ENCODE results near the gene SP140.

SP140 gene
- 74.3 to 138 (median 94.2) reads per million in 9 experiments for total RNA-seq

GRCh38 chr2:230225486-230225885 lies at the start of gene SP140:
Gene SP140 (plus strand): TSS chr2:230225736. CDS start chr2:230225845, 109 bp downstream.
- DNase-seq (peak; percentile 74 to 78 (median 76)), ATAC-seq (replicated peaks) (peak; percentile 92)
- peaks cover 14% of the 10 kb centered on the region for H3K36me3 Mint-ChIP-seq (ENCODE audit: insufficient read depth)
- no peaks in the 10 kb centered on the region for H3K27me3 Mint-ChIP-seq
- peak within 1 kb of the TSS; percentile 83 to 90 for H3K4me3 Mint-ChIP-seq
- peaks cover 37 to 59% of the 10 kb centered on the region in 2 donors for H3K4me1 Mint-ChIP-seq (ENCODE audit: low read depth in 2 of 2)
- peak within 1 kb of the TSS; percentile 97 to 98 for H3K27ac Mint-ChIP-seq
- H3K9me3 Mint-ChIP-seq = peaks cover under 1 to 3% of the 10 kb centered on the region in 2 donors

DNA sequence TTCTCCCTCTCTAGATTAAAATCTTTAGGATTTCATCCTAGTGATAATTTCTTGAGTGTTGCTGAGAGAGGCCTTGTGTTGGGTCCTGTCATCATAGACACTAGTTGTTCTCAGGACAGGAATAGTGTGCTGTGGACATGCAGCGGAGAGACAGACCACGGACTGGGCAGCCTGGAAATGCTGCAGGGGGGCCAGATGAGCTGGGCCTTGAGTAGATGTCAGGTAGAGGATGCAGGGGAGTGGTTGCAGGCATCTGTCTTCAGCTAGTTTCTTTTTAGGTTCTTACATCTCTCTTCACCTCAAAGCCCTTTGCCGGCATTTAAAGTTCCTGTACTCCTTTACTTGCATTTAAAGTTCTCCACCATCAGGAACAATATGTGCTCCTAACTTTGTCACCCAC lies 48.5 kb upstream of the SP140 start:
- DNase-seq (no peak), ATAC-seq (replicated peaks) (no peak)
- Mint-ChIP-seq H3K27me3 (no peaks in the 10 kb centered on the region), H3K27ac (peak overlapping the region in 1 of 2 donors; percentile 42), H3K4me1 (ENCODE audit: low read depth in 2 of 2) (peaks cover 0 to 5% of the 10 kb centered on the region in 2 donors), H3K9me3 (peaks cover 0 to 1% of the 10 kb centered on the region in 2 donors), H3K4me3 (no peak overlapping the region), H3K36me3 (ENCODE audit: insufficient read depth) (peaks cover 59% of the 10 kb centered on the region)

- H3K4me1 Mint-ChIP-seq (ENCODE audit: low read depth in 2 of 2) = peaks cover 0 to 13% of the 10 kb centered on the region in 2 donors
- ATAC-seq (replicated peaks) (no peak), DNase-seq (no peak)
- H3K9me3 Mint-ChIP-seq = peaks cover 0 to 2% of the 10 kb centered on the region in 2 donors
- no peak overlapping the region for H3K4me3 Mint-ChIP-seq
- peak overlapping the region; percentile 66 to 74 for H3K27ac Mint-ChIP-seq
- H3K36me3 Mint-ChIP-seq (ENCODE audit: insufficient read depth) = peaks cover 67% of the 10 kb centered on the region
- H3K27me3 Mint-ChIP-seq = no peaks in the 10 kb centered on the region
Measured at GRCh38 chr2:230178546-230179485, 46.7 kb upstream of the SP140 start.

DNA sequence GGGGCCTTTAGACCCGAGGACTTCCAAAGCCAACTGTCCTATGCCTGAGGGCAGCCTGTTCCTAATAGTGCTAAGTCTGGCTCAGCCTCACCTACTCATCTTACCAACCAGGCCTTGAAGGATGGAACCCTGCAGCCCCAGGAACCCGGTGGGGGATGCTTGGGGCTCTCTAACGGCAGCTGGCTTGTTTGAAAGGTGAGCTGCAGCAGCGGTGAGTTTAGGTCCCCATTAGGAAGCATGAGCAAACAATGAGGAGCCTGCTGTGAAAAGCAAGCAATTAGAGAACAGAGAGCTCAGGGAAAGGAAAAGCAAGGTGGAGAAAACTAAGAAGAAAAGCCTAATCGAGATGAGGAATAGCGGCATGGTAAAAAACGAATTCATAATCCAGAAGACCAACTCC lies 45.6 kb upstream of the SP140 start:
- Mint-ChIP-seq H3K27me3 (no peaks in the 10 kb centered on the region), H3K4me1 (ENCODE audit: low read depth in 2 of 2) (peaks cover 0 to 15% of the 10 kb centered on the region in 2 donors), H3K27ac (peak overlapping the region; percentile 29 to 74), H3K36me3 (ENCODE audit: insufficient read depth) (peaks cover 67% of the 10 kb centered on the region), H3K4me3 (no peak overlapping the region), H3K9me3 (peaks cover 0 to 2% of the 10 kb centered on the region in 2 donors)
- no peak for ATAC-seq (replicated peaks)
- DNase-seq = no peak

DNA sequence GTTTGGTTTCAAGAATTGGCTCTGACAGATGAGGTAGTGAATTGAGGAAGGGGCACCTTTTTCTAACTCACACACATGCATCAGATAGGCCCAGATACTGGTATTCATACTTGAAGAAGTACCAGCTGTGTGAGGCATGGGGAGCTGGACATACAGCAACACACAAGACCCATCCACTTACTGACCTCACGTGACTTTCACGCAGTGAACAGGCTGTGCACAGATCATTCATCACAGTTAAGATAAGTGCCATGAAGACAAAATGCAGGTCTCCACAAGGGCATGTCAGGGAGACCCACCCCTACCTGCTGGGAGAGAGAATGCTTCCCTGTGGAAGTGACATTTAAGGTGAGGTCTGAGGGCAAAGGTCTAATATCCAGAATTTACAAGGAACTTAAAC lies 44.3 kb upstream of the SP140 start:
- H3K4me3 Mint-ChIP-seq = no peak overlapping the region
- DNase-seq = no peak
- no peaks in the 10 kb centered on the region for H3K27me3 Mint-ChIP-seq
- peaks cover 0 to 25% of the 10 kb centered on the region in 2 donors for H3K4me1 Mint-ChIP-seq (ENCODE audit: low read depth in 2 of 2)
- peaks cover 0 to 2% of the 10 kb centered on the region in 2 donors for H3K9me3 Mint-ChIP-seq
- peaks cover 64% of the 10 kb centered on the region for H3K36me3 Mint-ChIP-seq (ENCODE audit: insufficient read depth)
- no peak for ATAC-seq (replicated peaks)
- H3K27ac Mint-ChIP-seq = peak overlapping the region; percentile 18 to 42

DNA sequence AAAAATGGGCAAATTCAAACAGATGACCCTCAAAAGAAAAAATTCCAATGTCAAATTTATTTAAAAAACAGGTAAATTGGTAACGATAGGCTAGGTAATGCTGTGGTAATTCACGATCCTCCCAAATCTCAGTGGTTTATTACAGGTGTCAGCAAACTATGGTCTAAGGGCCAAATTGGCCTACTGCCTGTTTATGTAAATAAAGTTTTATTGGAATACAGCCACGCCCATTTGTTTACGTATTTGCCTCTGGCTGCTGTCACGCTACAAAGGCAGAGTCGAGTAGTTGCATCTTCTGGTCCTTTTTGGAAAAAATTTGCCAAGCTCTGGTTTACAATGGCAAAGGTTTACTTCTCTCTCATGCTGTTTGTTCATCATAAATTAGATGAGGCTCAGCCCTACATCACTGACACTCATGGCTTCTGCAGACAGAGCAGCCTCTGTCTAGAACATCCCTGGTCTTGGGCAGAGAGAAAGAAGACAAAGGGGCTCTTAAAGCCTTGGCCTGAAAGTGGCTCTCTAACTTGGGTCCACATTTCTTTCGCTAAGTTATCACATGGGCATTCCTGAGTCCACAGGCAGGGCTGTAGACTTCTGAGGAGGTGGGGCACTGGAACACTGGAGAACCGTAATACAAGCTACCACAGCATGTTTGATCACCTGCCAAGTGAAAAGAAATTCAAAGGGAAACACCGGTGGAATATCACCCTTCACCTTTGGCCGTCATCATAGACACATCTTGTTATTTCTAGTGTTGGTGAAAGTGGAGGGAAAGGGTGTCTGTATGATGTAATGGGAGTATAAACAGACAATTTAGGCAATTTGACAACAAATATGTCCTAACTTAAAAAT lies 40.6 kb upstream of the SP140 start:
- ATAC-seq (replicated peaks) (no peak), DNase-seq (no peak)
- Mint-ChIP-seq H3K4me1 (ENCODE audit: low read depth in 2 of 2) (peaks cover 0 to 22% of the 10 kb centered on the region in 2 donors), H3K27ac (peak overlapping the region; percentile 47 to 49), H3K36me3 (ENCODE audit: insufficient read depth) (peaks cover 38% of the 10 kb centered on the region), H3K4me3 (no peak overlapping the region), H3K9me3 (peaks cover 0 to 2% of the 10 kb centered on the region in 2 donors), H3K27me3 (no peaks in the 10 kb centered on the region)

- peak overlapping the region in 1 of 2 donors; percentile 2 for H3K4me3 Mint-ChIP-seq
- no peaks in the 10 kb centered on the region for H3K9me3 Mint-ChIP-seq
- peak in 1 of 3 experiments; percentile 17 for DNase-seq
- peaks cover 54% of the 10 kb centered on the region for H3K36me3 Mint-ChIP-seq (ENCODE audit: insufficient read depth)
- H3K27me3 Mint-ChIP-seq = no peaks in the 10 kb centered on the region
- H3K4me1 Mint-ChIP-seq (ENCODE audit: low read depth in 2 of 2) = peaks cover 11 to 29% of the 10 kb centered on the region in 2 donors
- peak; percentile 31 for ATAC-seq (replicated peaks)
- H3K27ac Mint-ChIP-seq = peak overlapping the region; percentile 7 to 69
Measured at GRCh38 chr2:230202430-230203109, 23.0 kb upstream of the SP140 start.

GRCh38 chr2:230203110-230203676 lies 22.3 kb upstream of the SP140 start:
- Mint-ChIP-seq H3K4me1 (ENCODE audit: low read depth in 2 of 2) (peaks cover 11 to 29% of the 10 kb centered on the region in 2 donors), H3K36me3 (ENCODE audit: insufficient read depth) (peaks cover 48% of the 10 kb centered on the region), H3K27me3 (no peaks in the 10 kb centered on the region), H3K27ac (peak overlapping the region; percentile 7 to 69), H3K4me3 (peak overlapping the region in 1 of 2 donors; percentile 2), H3K9me3 (no peaks in the 10 kb centered on the region)
- ATAC-seq (replicated peaks) (no peak), DNase-seq (no peak)

DNA sequence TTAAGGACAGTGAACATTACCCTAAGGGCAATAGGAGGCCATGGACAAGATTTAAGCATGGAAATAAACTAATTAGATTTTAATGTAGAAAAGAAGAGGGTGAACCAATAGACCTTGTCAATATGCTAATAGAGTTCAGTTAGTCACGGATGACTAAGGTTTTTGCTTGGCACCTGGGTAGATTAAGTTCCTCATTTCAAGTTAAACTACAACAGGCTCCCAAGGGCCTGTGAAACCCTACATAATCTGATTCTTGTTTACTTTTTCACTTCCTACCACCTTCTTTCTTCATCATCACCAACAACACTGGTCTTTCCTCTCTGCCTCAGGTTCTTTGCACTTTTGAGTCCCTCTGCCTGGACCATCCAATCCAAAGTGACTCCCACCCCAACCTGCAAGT lies 20.5 kb upstream of the SP140 start:
- ATAC-seq (replicated peaks) (peak; percentile 37), DNase-seq (no peak)
- peaks cover 11 to 29% of the 10 kb centered on the region in 2 donors for H3K4me1 Mint-ChIP-seq (ENCODE audit: low read depth in 2 of 2)
- H3K27ac Mint-ChIP-seq = peak overlapping the region in 1 of 2 donors; percentile 11
- H3K4me3 Mint-ChIP-seq = no peak overlapping the region
- H3K27me3 Mint-ChIP-seq = no peaks in the 10 kb centered on the region
- peaks cover 29% of the 10 kb centered on the region for H3K36me3 Mint-ChIP-seq (ENCODE audit: insufficient read depth)
- no peaks in the 10 kb centered on the region for H3K9me3 Mint-ChIP-seq

GRCh38 chr2:230205721-230206120 lies 19.8 kb upstream of the SP140 start:
- Mint-ChIP-seq H3K27me3 (no peaks in the 10 kb centered on the region), H3K27ac (no peak overlapping the region), H3K4me3 (no peak overlapping the region), H3K9me3 (no peaks in the 10 kb centered on the region), H3K36me3 (ENCODE audit: insufficient read depth) (peaks cover 23% of the 10 kb centered on the region), H3K4me1 (ENCODE audit: low read depth in 2 of 2) (peaks cover 11 to 29% of the 10 kb centered on the region in 2 donors)
- no peak for DNase-seq
- no peak for ATAC-seq (replicated peaks)

DNA sequence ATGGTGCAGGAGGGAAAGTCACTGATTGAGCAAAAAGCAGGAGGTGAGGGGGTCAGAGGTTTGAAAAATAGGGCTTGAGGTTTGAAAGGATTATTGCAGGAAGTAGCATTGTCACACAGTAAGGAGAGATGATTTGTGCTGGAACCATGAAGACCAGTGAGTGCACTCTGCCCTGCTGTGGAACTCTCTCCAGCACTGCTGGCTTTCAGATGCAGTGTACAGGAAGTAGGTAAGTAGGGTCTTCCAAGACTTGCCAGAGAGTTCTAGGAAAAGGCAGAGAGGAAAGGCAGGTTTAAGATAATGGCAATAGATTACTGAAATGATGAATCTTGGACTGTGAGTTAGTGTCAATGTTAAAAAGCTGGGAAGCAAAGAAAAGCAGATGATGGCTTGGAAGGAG lies 17.0 kb upstream of the SP140 start:
- peaks cover 5 to 27% of the 10 kb centered on the region in 2 donors for H3K4me1 Mint-ChIP-seq (ENCODE audit: low read depth in 2 of 2)
- no peak overlapping the region for H3K27ac Mint-ChIP-seq
- DNase-seq = no peak
- H3K36me3 Mint-ChIP-seq (ENCODE audit: insufficient read depth) = peaks cover 7% of the 10 kb centered on the region
- no peaks in the 10 kb centered on the region for H3K9me3 Mint-ChIP-seq
- H3K4me3 Mint-ChIP-seq = no peak overlapping the region
- no peaks in the 10 kb centered on the region for H3K27me3 Mint-ChIP-seq
- ATAC-seq (replicated peaks) = no peak

DNA sequence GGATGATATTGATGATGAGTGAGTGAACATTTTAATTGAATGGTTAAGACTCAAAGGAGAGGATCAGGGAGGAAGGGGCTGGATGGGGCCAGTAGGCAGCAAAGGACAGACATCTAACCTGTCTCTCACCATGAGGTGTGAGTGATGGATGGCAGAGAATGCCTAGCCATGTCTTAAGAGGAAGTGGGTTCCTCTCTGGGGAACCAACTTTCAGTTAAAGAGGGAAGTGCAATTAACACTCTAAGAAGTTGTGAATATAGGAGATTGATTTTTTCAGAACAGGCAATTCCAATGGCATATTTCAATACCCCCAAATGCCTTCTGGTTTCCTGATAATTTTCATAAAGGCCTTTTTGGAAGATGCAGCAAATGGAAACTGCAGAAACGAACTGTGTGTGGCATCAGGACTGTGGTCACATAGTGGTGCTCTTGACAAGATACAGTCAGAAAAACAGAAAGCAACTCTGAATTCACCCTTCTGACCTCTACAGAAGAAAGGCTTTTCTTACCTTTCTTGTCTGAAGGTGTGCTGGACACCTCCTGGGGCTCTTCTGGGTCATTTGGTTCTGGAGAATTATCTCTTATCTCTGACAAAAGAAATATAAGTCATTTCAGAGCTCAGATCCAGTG lies 16.0 kb upstream of the SP140 start:
- no peak for DNase-seq
- peaks cover 2% of the 10 kb centered on the region for H3K36me3 Mint-ChIP-seq (ENCODE audit: insufficient read depth)
- no peaks in the 10 kb centered on the region for H3K27me3 Mint-ChIP-seq

More for the DNA sequence above, 16.0 kb upstream of the SP140 start:
- no peak overlapping the region for H3K27ac Mint-ChIP-seq
- ATAC-seq (replicated peaks) = peak; percentile 39
- H3K4me3 Mint-ChIP-seq = no peak overlapping the region
- peaks cover 7 to 33% of the 10 kb centered on the region in 2 donors for H3K4me1 Mint-ChIP-seq (ENCODE audit: low read depth in 2 of 2)
- H3K9me3 Mint-ChIP-seq = no peaks in the 10 kb centered on the region
